GM18499 (cell line): Measurements from ENCODE around the gene OR1J1.

Source experiments
- ATAC-seq: cut with Tn5 transposase; IDR thresholded peaks from one replicate; pipeline ENCODE4 v1.9.1; 2021; ENCODE audit warnings: moderate number of reproducible peaks; ENCODE audit not compliant: insufficient read depth, unreplicated experiment

OR1J1 gene

GRCh38 chr9:122446819-122447484 is 30.8 kb downstream of the OR1J1 start:
- ATAC-seq, result no peak

GRCh38 chr9:122445155-122445749 is 32.5 kb downstream of the OR1J1 start:
- ATAC-seq, result no peak

- no peak for ATAC-seq
These were observed 33.5 kb downstream of the OR1J1 start for GRCh38 chr9:122444041-122444733.

- no peak for ATAC-seq
These were observed 35.2 kb downstream of the OR1J1 start for GRCh38 chr9:122442568-122442967.
